ENCODE measurements around the gene SIGLEC12.
"Not testable (repeated sequence)": the region's sequence is repeated elsewhere in the genome, so short reads cannot be mapped to it uniquely, and the experiment has no call there.

Gene SIGLEC12

DNA sequence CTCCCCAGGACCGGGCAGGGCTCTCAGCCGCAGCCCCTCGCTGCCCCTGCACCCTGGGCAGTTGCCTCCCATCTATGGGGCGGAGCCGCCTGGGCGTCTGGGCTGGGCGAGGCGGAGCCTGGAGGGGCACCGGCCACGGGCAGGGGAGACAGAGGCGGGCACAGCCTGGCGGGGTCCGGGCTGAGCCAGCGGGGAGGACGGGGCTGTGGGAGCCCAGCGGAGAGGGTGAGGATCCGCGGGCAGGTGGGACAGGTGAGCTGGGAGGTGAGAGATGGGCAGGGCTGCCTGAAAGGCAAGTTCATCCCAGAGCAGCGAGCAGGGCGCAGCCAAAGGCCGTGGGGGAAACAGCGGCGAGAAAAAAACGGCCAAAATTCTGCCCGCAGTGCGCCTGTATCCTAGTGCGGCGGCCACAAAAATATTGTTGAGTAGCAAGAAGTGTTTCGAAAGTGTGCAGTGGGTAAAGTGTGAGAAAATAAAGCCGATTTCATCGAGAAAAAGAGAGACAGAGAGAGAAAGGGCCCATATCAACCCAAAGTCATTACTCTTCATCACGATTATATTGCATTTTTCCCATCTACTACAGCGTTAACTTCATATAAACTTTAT is 37.5 kb downstream of the SIGLEC12 start:
- DNase-seq; intact Hi-C loops (cut with DNase I): not testable (repeated sequence)

- DNase-seq = no peak
- intact Hi-C loops (cut with DNase I) = no loop called here
These were observed 38.9 kb downstream of the SIGLEC12 start for GRCh38 chr19:51462681-51463080.

DNA sequence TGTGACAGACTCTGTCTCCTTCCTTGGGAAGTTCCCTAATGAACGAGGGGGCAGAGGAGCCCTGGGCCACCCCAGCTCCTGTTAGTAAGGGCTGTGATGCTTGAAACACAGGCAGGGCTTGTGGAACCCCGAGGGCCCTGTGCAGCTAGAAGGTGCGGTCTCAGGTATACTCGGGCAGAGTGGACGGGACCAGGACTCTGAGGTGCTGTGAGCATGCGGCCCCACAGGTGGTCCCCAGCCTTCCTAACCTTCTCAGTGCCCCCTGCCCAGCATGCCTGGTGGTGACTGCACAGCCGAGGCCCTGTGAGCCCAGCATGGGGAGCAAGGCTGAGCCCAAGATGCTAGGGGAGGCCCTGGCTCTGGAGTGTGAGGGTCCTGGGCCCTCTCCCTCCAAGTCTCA is 39.3 kb downstream of the SIGLEC12 start:
- peak in 1 of 42 donors; percentile 18 for DNase-seq
- intact Hi-C loops (cut with DNase I) = no loop called here

GRCh38 chr19:51461723-51462161 is 39.9 kb downstream of the SIGLEC12 start:
- DNase-seq = peak in 25 of 42 donors; percentile 11 to 56 (median 33)
- intact Hi-C loops (cut with DNase I) = no loop called here

GRCh38 chr19:51460164-51460992 is 41.2 kb downstream of the SIGLEC12 start:
- peak in 8 of 42 donors; percentile 19 to 48 (median 36) for DNase-seq
- intact Hi-C loops (cut with DNase I) = no loop called here

GRCh38 chr19:51458899-51459505 is 42.6 kb downstream of the SIGLEC12 start:
- intact Hi-C loops (cut with DNase I) = no loop called here
- no peak for DNase-seq

DNA sequence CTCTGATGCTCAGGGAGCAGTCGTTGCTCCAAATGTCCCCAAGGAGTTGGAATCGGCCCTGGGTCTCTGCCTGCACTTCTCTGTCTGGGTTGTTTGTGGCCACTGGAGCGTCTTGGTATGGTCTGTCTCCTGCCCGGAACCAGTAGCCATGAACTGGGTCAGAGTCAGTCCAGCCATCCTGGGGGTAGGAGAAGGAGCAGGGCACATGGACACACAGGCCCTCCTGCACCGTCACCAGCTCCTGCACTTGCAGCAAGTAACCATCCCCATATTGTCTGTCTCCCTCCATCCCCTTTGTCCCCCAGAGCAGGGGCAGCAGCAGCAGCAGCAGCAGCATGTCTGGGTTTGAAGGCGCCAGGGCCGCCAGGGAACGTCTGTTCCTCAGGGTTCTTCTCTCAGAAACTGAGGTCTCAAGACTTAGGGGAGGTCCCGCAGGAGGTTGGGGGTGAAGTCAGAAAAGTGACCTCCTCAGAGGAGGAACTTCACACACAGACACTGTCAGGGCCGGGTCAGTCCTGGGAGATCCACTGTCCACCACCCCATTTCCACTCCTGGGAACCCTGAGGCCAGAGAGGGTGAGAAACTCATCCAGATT is 43.5 kb downstream of the SIGLEC12 start, which contains the start of gene SIGLEC8:
SIGLEC8 (minus strand) TSS at position 404 of the 595 bp plus-strand sequence; CDS start at position 337, 67 bp downstream.
- peak in 2 of 42 donors; percentile 11 to 12 for DNase-seq
- intact Hi-C loops (cut with DNase I) = no loop called here

- no peak for DNase-seq
- intact Hi-C loops (cut with DNase I) = no loop called here
These were observed 44.1 kb downstream of the SIGLEC12 start for GRCh38 chr19:51457351-51458013.

DNA sequence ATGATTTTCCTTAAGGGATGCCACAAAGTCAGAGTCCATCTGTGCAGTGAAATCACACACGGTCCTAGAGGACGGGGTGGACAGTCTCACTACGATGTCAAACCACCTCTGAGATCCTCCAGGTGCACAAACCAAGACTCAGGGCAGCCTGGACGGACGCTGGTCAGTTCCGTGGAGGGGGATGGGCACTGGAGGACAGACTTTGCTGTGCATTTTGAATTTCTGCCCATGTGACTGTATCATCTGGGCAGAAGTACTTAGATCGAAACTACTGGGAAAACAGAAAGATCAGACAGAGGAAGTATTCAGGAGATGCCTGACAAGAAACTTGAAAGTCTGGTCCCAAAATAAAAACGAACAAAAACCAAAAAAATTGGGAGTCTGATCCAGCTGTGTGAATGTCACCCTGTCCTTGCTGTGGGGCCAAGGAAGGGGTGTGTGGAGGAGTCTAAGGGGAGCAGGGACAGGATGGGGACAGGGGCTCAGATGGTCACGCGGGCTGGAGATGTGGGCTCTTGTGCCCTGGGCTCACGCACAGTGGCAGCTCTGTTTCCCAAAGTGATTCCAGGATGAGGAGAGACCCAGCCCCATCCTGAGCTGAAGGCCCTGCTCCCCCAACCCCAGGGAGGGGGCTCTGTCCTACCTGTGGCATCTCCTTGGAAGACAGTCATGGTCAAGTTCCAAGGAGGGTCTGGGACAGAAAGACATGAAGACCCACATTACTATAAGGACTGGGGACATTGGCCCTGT is 44.9 kb downstream of the SIGLEC12 start:
- intact Hi-C loops (cut with DNase I) = no loop called here
- DNase-seq = peak in 12 of 42 donors; percentile 20 to 57 (median 34)

DNA sequence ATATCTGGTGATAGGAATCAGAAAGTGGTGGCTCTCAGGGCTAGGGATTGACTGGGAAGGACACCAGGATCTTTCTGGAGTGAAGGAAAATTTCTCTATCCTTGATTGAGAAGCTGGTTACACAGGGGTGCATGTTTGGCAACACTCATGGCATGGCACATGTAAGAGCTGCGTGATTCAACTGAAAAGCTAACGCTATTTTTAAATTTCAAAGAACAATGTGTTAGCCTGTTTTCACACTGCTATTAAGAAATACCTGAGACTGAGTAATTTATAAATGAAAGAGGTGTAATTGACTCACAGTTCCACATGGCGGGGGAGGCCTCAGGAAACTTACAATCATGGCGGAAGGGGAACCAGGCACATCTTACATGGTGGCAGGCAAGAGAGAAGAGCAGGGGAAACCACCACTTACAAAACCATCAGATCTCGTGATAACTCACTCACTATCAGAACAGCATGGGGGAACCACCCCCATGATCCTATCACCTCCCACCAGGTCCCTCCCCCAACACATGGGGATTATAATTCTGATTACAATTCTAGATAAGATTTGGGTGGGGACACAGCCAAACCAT is 50.8 kb downstream of the SIGLEC12 start:
- no peak for DNase-seq
- intact Hi-C loops (cut with DNase I) = no loop called here

DNA sequence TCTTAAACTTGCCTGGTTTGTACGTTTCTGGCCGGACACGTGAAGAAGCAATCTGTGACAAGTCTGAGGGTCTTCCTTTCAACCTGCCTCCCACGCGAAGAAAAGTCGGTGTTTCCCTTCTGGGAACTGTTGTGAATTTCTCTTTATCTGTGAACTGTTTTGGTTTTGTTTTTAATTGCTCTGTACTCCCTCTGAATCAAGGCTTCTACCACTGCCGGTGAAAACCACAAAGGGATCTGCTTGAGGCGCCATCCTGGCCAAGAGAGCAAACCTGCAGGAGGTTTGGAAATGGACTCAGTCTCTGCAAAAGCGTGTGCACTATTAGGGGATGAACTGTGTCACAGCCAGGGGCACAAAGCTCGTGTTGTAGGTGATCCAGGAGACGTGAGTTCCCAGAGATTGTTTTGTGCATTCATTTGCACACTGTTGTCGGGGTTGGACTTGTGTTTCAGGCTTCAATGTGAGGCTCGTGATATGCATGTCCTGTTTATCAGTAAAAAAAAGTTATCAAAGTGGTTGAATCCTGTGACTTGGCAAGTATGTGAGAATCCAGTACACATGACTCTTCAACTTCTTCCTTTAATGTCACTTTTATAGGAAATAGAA is 53.1 kb downstream of the SIGLEC12 start:
- no peak for DNase-seq
- intact Hi-C loops (cut with DNase I) = no loop called here

- no peak for DNase-seq
- intact Hi-C loops (cut with DNase I) = no loop called here
These were observed 53.6 kb downstream of the SIGLEC12 start for GRCh38 chr19:51448011-51448410.

DNA sequence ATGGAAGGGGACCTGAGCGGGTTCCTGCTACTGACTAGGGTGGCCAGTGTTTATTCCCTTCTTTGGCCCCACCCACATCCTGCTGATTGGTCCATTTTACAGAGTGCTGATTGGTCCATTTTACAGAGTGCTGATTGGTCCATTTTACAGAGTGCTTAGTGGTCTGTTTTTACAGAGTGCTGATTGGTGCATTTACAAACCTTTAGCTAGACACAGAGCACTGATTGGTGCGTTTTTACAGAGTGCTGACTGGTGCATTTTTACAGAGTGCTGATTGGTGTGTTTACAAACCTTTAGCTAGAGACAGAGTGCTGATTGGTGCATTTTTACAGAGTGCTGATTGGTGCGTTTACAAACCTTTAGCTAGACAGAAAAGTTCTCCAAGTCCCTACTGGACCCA is 54.1 kb downstream of the SIGLEC12 start:
- DNase-seq; intact Hi-C loops (cut with DNase I): not testable (repeated sequence)

DNA sequence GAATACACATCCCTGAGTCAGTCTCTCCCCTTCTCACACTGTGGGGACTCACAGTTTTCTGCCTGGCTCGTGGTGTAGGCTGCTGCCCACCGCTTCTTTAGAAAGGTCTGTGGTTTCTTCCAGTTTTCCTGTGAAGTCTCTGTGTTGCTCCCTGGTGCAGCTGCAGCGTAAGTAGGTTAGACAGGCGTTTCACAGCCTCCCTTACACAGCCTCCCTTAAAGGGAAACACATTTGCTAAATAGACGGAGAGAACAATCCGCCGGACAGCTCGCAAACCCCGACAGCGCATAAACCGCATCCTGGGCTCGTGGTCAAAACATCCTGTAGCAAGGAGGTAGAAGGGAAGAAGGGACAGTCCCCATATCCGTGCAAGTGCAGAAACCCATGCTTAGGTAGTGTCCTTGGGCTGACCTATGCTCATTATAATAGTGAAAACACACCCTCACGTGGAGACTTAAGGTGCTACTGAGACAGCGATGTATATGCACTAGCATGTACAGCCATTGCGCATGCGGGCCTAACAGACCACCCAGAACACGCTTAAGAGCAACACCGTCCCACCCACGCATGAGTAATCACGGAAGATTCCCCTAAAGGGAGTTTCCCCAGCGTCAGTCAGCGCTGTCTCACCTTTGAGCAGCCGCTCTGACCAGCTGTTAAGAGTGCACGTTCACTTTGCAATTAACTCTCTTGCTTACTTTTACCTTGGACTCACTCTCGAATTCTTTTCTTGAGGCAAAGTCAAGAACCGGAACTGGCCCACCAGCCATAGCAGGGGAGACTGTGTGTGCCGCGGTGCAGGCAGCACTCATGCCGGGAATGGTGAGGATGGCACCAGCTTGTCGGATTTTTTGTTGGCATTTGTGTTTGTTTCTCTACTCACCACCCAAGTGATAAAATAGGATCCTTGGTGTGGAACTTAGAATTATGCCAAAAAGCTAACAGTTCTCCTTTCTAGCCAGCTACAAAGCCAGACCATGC is 59.9 kb downstream of the SIGLEC12 start:
- DNase-seq = peak in 1 of 42 donors; percentile 46
- intact Hi-C loops (cut with DNase I) = no loop called here

All from head of caudate nucleus (tissue), 42 donors.